Measurements from ENCODE around the gene DYNLT5. TPM values are rescaled to one million over a fixed set of nuclear protein-coding genes. Genes with fewer than 3 reads are reported as not detected.
"Not testable (repeated sequence)": the region's sequence is repeated elsewhere in the genome, so short reads cannot be mapped to it uniquely, and the experiment has no call there.

The DYNLT5 gene
- total RNA-seq, 2 donors from 2014 or later = 1.2 to 8.3 TPM

GRCh38 chr1:66778266-66778665, 26.0 kb downstream of the DYNLT5 start:
- no peaks in the 10 kb centered on the region for H3K27me3 ChIP-seq (ENCODE audit: control insufficient read depth, insufficient read depth, low read length, poor library complexity, severe bottlenecking)
- H3K4me1 ChIP-seq (ENCODE audit: control insufficient read depth, insufficient read depth, low read length) = no peaks in the 10 kb centered on the region
- no peak for TF ChIP-seq CTCF (conservative IDR thresholded peaks at IDR 0.05)
- H3K36me3 ChIP-seq (ENCODE audit: control insufficient read depth, insufficient read depth, low read length) = no peaks in the 10 kb centered on the region
- peaks cover 4% of the 10 kb centered on the region for H3K27me3 Mint-ChIP-seq (ENCODE audit: insufficient read depth)
- H3K9me3 Mint-ChIP-seq = peaks cover 27% of the 10 kb centered on the region
- H3K9me3 ChIP-seq (ENCODE audit: control insufficient read depth, low read length) = peaks cover 10% of the 10 kb centered on the region
- no peak overlapping the region for H3K27ac Mint-ChIP-seq
- no peak overlapping the region for H3K27ac ChIP-seq (ENCODE audit: low read depth, low read length)
- DNase-seq = no peak
- H3K36me3 Mint-ChIP-seq (ENCODE audit: low read depth) = no peaks in the 10 kb centered on the region
- no peak overlapping the region for H3K9ac ChIP-seq (ENCODE audit: extremely low read depth, low read length, poor library complexity, severe bottlenecking)
- WGBS, 2 experiments (ENCODE audit: insufficient coverage in 1 of 2, insufficient read length in 1 of 2) = 88 to 91% methylated on average over 2 to 4 of the region's 4 CpGs
- peaks cover 3% of the 10 kb centered on the region for H3K4me1 Mint-ChIP-seq
- no peak overlapping the region for H3K4me3 Mint-ChIP-seq
- no peak overlapping the region for H3K4me3 ChIP-seq (ENCODE audit: low read length)

GRCh38 chr1:66778969-66779368, 26.7 kb downstream of the DYNLT5 start:
- Histone ChIP-seq H3K9ac (ENCODE audit: extremely low read depth, low read length, poor library complexity, severe bottlenecking) (no peak overlapping the region), H3K4me1 (ENCODE audit: control insufficient read depth, insufficient read depth, low read length) (no peaks in the 10 kb centered on the region), H3K27ac (ENCODE audit: low read depth, low read length) (no peak overlapping the region), H3K36me3 (ENCODE audit: control insufficient read depth, insufficient read depth, low read length) (no peaks in the 10 kb centered on the region), H3K4me3 (ENCODE audit: low read length) (no peak overlapping the region), H3K9me3 (ENCODE audit: control insufficient read depth, low read length) (peaks cover 10% of the 10 kb centered on the region), H3K27me3 (ENCODE audit: control insufficient read depth, insufficient read depth, low read length, poor library complexity, severe bottlenecking) (no peaks in the 10 kb centered on the region)
- Mint-ChIP-seq H3K9me3 (peaks cover 27% of the 10 kb centered on the region), H3K36me3 (ENCODE audit: low read depth) (no peaks in the 10 kb centered on the region), H3K4me3 (no peak overlapping the region), H3K4me1 (peaks cover 1% of the 10 kb centered on the region), H3K27ac (no peak overlapping the region), H3K27me3 (ENCODE audit: insufficient read depth) (peaks cover 4% of the 10 kb centered on the region)
- no peak for TF ChIP-seq CTCF (conservative IDR thresholded peaks at IDR 0.05)
- WGBS, 2 experiments (ENCODE audit: insufficient coverage in 1 of 2, insufficient read length in 1 of 2) = 96% methylated on average over 4 of the region's 4 CpGs; no CpG with 5 or more reads in 1 of the 2 experiments
- DNase-seq = no peak

DNA sequence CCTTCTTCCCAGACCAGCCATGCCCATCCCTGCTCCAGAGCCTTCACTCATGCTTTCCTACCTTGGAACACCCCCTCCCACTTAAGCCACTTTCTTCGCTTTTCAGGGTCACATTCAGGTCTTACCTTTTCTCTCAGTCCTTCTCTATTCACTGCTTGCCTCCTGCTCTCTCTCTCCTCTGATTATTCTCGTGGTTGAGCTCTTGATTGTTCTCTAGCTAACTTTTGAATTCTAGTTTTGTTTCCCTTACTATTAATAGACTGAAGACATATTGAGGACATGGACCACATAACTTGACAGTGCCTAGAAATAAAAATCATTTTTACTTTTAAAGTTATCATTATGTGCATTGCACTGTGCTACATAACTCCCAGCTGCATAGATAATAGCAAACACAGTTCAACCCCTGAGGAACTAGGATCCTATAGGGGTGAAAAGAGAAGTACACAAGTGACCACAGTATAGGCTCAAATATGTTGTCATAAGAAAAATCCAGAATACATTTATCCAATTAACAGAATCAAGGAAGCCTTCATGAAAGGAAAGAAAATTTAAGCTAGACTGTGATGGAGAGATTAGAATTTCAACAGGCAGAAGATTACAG, 27.3 kb downstream of the DYNLT5 start:
- Mint-ChIP-seq H3K27ac (no peak overlapping the region), H3K9me3 (peaks cover 31% of the 10 kb centered on the region), H3K27me3 (ENCODE audit: insufficient read depth) (peaks cover 4% of the 10 kb centered on the region), H3K4me3 (no peak overlapping the region), H3K4me1 (no peaks in the 10 kb centered on the region), H3K36me3 (ENCODE audit: low read depth) (no peaks in the 10 kb centered on the region)
- Histone ChIP-seq H3K27me3 (ENCODE audit: control insufficient read depth, insufficient read depth, low read length, poor library complexity, severe bottlenecking) (no peaks in the 10 kb centered on the region), H3K27ac (ENCODE audit: low read depth, low read length) (no peak overlapping the region), H3K36me3 (ENCODE audit: control insufficient read depth, insufficient read depth, low read length) (no peaks in the 10 kb centered on the region), H3K4me1 (ENCODE audit: control insufficient read depth, insufficient read depth, low read length) (no peaks in the 10 kb centered on the region), H3K9me3 (ENCODE audit: control insufficient read depth, low read length) (peaks cover 10% of the 10 kb centered on the region), H3K4me3 (ENCODE audit: low read length) (no peak overlapping the region), H3K9ac (ENCODE audit: extremely low read depth, low read length, poor library complexity, severe bottlenecking) (no peak overlapping the region)
- WGBS, 2 experiments (ENCODE audit: insufficient coverage in 1 of 2, insufficient read length in 1 of 2) = 63 to 84% methylated on average over 2 of the region's 2 CpGs
- DNase-seq = no peak
- no peak for TF ChIP-seq CTCF (conservative IDR thresholded peaks at IDR 0.05)

DNA sequence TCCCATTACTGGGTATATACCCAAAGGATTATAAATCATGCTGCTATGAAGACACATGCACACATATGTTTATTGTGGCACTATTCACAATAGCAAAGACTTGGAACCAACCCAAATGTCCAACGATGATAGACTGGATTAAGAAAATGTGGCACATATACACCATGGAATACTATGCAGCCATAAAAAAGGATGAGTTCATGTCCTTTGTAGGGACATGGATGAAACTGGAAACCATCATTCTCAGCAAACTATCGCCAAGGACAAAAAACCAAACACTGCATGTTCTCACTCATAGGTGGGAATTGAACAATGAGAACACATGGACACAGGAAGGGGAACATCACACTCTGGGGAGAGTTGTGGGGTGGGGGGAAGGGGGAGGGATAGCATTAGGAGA, 33.5 kb downstream of the DYNLT5 start:
- H3K9me3 ChIP-seq (ENCODE audit: control insufficient read depth, low read length); H3K4me1 ChIP-seq (ENCODE audit: control insufficient read depth, insufficient read depth, low read length): not testable (repeated sequence)

More for the DNA sequence above, 33.5 kb downstream of the DYNLT5 start:
- H3K36me3 ChIP-seq (ENCODE audit: control insufficient read depth, insufficient read depth, low read length); H3K27me3 Mint-ChIP-seq (ENCODE audit: insufficient read depth); H3K4me1 Mint-ChIP-seq; H3K4me3 Mint-ChIP-seq; H3K9ac ChIP-seq (ENCODE audit: extremely low read depth, low read length, poor library complexity, severe bottlenecking); DNase-seq; H3K27me3 ChIP-seq (ENCODE audit: control insufficient read depth, insufficient read depth, low read length, poor library complexity, severe bottlenecking); H3K27ac ChIP-seq (ENCODE audit: low read depth, low read length); H3K4me3 ChIP-seq (ENCODE audit: low read length); H3K36me3 Mint-ChIP-seq (ENCODE audit: low read depth); H3K27ac Mint-ChIP-seq: not testable (repeated sequence)
- WGBS, 2 experiments (ENCODE audit: insufficient coverage in 1 of 2, insufficient read length in 1 of 2) = no CpG with 5 or more reads among the region's 2 CpGs
- peaks cover 14% of the 10 kb centered on the region for H3K9me3 Mint-ChIP-seq
